IPS-18a (cell line): ENCODE measurements around the gene JAKMIP1.

ENCODE experiments used
- H3K27ac ChIP-seq: one replicate; pipeline ENCODE4 v1.5.1; 2013; ENCODE audit warnings: low read length
- H3K27me3 ChIP-seq: one replicate; pipeline ENCODE4 v1.6.1; 2013; ENCODE audit warnings: mild to moderate bottlenecking, low read length; ENCODE audit not compliant: control insufficient read depth, insufficient read depth
- H3K36me3 ChIP-seq: one replicate; pipeline ENCODE4 v1.6.1; 2013; ENCODE audit warnings: low read depth, low read length; ENCODE audit not compliant: control insufficient read depth
- H3K4me1 ChIP-seq: one replicate; pipeline ENCODE4 v1.6.1; 2013; ENCODE audit warnings: low read depth, low read length; ENCODE audit not compliant: control insufficient read depth
- H3K4me3 ChIP-seq: one replicate; pipeline ENCODE4 v1.5.1; 2013; ENCODE audit warnings: low read length
- H3K9ac ChIP-seq: one replicate; pipeline ENCODE4 v1.6.1; 2013; ENCODE audit warnings: mild to moderate bottlenecking, low read length, moderate library complexity
- H3K9me3 ChIP-seq: one replicate; pipeline ENCODE4 v1.6.1; 2013; ENCODE audit warnings: low read depth, low read length; ENCODE audit not compliant: control insufficient read depth

JAKMIP1 gene

GRCh38 chr4:6165766-6166165, 34.6 kb downstream of the JAKMIP1 start:
- Histone ChIP-seq H3K36me3 (no peaks in the 10 kb centered on the region), H3K27me3 (no peaks in the 10 kb centered on the region), H3K4me3 (no peak overlapping the region), H3K9me3 (peaks cover 3% of the 10 kb centered on the region), H3K4me1 (no peaks in the 10 kb centered on the region), H3K9ac (no peak overlapping the region), H3K27ac (no peak overlapping the region)

- Histone ChIP-seq H3K9ac (no peak overlapping the region), H3K4me3 (no peak overlapping the region), H3K9me3 (peaks cover 3% of the 10 kb centered on the region), H3K27ac (no peak overlapping the region), H3K27me3 (no peaks in the 10 kb centered on the region), H3K36me3 (no peaks in the 10 kb centered on the region), H3K4me1 (no peaks in the 10 kb centered on the region)
Observed at GRCh38 chr4:6162885-6163284, 37.5 kb downstream of the JAKMIP1 start.

DNA sequence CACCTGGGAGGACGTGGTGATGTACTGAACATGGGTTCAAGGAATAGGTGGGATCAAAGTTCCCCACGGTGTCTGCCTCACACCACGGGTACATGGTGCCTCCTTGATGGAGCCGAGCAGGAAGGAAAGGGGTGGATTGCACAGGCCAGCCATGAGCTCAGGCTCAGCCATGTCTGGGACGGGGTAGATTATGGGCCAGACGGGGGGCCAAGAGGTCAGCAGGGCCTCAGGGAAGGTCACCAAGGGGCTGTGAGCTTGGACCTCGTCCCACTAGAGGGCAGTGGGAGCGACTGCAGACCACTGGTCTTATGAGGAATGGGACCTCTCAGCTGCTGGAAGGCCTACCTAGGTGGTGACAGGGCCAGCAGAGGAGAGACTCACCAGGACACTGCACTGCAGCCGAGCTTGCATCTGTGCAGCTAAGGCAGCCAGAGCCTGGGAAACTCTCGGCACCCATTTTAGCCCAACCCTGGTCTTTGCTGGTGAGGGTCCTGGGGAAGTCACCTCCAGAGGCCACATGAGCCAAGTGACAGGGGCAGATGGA, 38.4 kb downstream of the JAKMIP1 start:
- H3K27ac ChIP-seq: no peak overlapping the region
- H3K27me3 ChIP-seq: no peaks in the 10 kb centered on the region
- H3K9ac ChIP-seq: no peak overlapping the region
- H3K4me3 ChIP-seq: no peak overlapping the region
- no peaks in the 10 kb centered on the region for H3K36me3 ChIP-seq
- H3K9me3 ChIP-seq: peaks cover 3% of the 10 kb centered on the region
- H3K4me1 ChIP-seq: no peaks in the 10 kb centered on the region

GRCh38 chr4:6160536-6160935, 39.8 kb downstream of the JAKMIP1 start:
- Histone ChIP-seq H3K9ac (no peak overlapping the region), H3K27ac (no peak overlapping the region), H3K4me1 (peaks cover 1% of the 10 kb centered on the region), H3K36me3 (no peaks in the 10 kb centered on the region), H3K4me3 (no peak overlapping the region), H3K9me3 (peaks cover 3% of the 10 kb centered on the region), H3K27me3 (no peaks in the 10 kb centered on the region)

- no peaks in the 10 kb centered on the region for H3K36me3 ChIP-seq
- H3K4me1 ChIP-seq: peaks cover 17% of the 10 kb centered on the region
- no peak overlapping the region for H3K9ac ChIP-seq
Observed at GRCh38 chr4:6157926-6158325, 42.4 kb downstream of the JAKMIP1 start.

DNA sequence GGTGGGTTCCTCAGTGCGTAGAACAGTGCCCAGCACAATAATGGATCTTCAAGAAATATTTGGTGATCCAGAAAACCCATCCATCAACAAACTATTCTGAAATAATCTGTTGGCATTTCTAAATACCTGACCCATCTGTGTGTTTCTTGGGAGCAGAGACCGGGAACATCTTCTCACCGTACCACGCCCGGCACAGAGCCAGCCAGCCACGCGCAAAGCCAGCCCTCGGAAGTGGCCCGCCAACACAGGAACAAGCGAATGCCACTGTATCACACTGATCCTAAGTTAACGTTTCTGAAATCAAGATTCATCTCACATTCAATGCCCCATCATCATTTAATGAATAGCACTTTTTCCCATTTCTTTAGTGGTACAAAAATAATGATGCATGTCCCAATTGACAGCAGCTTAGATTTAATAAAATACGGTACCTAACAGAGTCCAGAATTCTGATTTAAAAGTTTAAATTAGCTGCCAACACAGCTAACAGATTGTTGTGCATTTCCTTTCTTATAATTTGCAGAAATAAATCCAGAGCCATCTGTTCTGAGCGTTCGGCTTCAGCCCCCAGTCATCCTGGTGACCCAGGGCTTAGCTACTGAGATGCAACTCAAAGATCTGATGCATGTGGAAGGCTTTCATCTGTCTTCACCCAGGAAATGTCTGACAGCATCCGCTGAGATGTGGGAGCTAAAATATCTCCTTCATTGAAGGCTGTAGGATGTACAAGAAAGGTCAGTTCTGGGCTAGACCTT, 44.2 kb downstream of the JAKMIP1 start:
- Histone ChIP-seq H3K4me1 (peaks cover 17% of the 10 kb centered on the region), H3K4me3 (no peak overlapping the region), H3K36me3 (no peaks in the 10 kb centered on the region), H3K27me3 (no peaks in the 10 kb centered on the region), H3K9me3 (no peaks in the 10 kb centered on the region), H3K27ac (no peak overlapping the region), H3K9ac (no peak overlapping the region)

More at GRCh38 chr4:6157926-6158325, 42.4 kb downstream of the JAKMIP1 start:
- Histone ChIP-seq H3K4me3 (no peak overlapping the region), H3K27ac (no peak overlapping the region), H3K9me3 (no peaks in the 10 kb centered on the region), H3K27me3 (no peaks in the 10 kb centered on the region)

- Histone ChIP-seq H3K36me3 (no peaks in the 10 kb centered on the region), H3K27me3 (no peaks in the 10 kb centered on the region), H3K4me1 (peaks cover 17% of the 10 kb centered on the region), H3K4me3 (no peak overlapping the region), H3K9ac (no peak overlapping the region), H3K27ac (no peak overlapping the region), H3K9me3 (no peaks in the 10 kb centered on the region)
Observed at GRCh38 chr4:6154875-6155274, 45.5 kb downstream of the JAKMIP1 start.

DNA sequence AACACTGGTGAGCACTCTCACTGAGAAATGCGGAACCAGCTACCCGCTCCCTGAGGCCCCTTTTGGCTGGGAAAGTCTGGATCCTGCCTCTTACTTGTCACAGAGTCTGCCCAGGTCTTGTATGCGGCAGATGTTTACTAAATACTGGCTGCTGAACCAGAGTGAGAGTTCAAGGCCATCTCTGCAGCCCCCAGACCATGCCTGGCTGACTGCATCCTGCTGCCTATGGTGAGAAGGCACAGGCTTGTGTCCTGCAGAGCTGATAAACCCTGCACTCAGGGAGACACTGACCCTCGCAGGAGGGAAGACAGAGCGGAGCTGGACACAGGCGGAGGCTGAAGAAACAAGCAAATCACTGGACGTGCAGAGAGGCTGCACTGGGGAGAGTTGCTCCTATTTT, 46.5 kb downstream of the JAKMIP1 start:
- Histone ChIP-seq H3K9me3 (no peaks in the 10 kb centered on the region), H3K4me3 (no peak overlapping the region), H3K4me1 (peaks cover 17% of the 10 kb centered on the region), H3K36me3 (no peaks in the 10 kb centered on the region), H3K27me3 (no peaks in the 10 kb centered on the region), H3K27ac (no peak overlapping the region), H3K9ac (no peak overlapping the region)

DNA sequence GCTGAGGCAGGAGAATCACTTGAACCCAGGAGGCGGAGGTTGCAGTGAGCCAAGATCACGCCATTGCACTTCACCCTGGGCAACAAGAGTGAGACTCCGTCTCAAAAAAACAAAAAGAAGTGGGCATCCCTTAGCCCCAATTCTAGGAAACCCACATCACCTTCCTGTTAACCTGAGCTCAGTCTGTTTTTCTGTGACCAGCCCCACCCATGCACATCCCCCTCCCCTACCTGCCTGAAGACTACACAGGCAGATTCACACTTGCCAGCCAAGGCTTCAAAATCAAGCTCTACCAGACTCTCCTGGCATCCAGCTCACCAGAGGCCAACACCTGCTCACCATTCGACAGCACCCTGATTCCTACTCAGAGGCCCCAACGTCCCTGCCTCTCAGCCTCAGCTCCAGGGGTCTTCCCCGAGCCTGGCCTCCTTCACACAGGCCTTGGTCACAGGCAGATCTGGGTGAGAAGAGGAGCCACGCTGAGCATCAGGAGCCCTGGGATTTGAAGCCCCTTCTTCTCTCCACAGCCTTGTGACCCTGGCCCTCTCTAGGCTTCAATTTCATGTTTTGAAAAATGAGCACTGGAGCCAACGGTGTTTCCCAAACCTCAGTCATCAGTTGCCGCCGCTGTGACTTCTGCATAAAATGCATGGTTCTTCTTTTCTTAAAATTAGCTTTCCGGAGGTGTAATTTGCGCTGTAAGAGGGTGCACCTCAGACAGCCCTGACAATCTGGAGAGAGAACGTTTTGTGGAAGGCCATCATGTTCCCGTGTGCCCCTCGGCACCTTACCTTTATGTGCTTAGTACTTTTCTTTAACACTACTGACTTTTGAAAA, 47.3 kb downstream of the JAKMIP1 start:
- no peak overlapping the region for H3K9ac ChIP-seq
- no peak overlapping the region for H3K27ac ChIP-seq
- no peak overlapping the region for H3K4me3 ChIP-seq
- no peaks in the 10 kb centered on the region for H3K36me3 ChIP-seq
- peaks cover 17% of the 10 kb centered on the region for H3K4me1 ChIP-seq
- no peaks in the 10 kb centered on the region for H3K9me3 ChIP-seq
- H3K27me3 ChIP-seq: no peaks in the 10 kb centered on the region

DNA sequence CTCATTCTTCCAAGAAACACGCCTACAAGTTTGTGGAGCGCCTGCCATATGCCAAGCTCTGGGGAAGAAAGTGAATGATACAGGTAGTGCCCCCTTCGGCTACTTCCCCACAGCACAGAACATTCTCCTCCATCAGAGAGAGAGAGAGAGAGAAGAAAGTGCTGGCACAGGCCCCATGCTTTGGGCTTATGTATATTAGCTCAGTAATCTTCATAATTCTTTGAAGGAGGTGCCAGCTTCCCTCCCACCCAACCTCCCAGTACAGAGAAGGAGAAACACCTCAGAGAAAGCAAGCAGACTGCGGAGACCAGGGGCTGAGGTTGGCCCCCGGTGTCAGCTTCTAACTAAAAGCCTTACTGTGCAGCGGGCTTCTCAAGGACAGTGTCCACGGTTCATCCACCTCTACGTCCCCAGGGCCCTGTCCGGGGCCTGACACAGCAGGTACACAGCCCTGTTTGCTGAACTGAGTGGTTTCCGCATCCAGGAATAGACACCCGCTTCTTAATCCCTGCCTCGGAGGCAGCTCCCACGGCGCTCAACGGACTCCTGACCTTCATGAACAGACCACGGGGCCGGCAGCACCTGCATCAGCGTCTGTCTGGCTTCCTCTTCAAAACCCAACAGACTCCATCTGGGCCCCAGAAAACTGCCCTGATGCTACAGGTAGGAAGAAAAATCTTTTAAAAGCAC, 50.2 kb downstream of the JAKMIP1 start:
- Histone ChIP-seq H3K36me3 (no peaks in the 10 kb centered on the region), H3K27ac (no peak overlapping the region), H3K9ac (no peak overlapping the region), H3K4me1 (peaks cover 12% of the 10 kb centered on the region), H3K4me3 (no peak overlapping the region), H3K9me3 (no peaks in the 10 kb centered on the region), H3K27me3 (no peaks in the 10 kb centered on the region)

GRCh38 chr4:6148506-6149205, 51.7 kb downstream of the JAKMIP1 start:
- H3K4me3 ChIP-seq: no peak overlapping the region
- no peaks in the 10 kb centered on the region for H3K4me1 ChIP-seq
- no peak overlapping the region for H3K9ac ChIP-seq
- H3K27ac ChIP-seq: no peak overlapping the region
- H3K9me3 ChIP-seq: no peaks in the 10 kb centered on the region
- H3K36me3 ChIP-seq: no peaks in the 10 kb centered on the region
- no peaks in the 10 kb centered on the region for H3K27me3 ChIP-seq
